ENCODE results near the gene SND1.

Gene SND1

GRCh38 chr7:128032605-128033235 lies 380.7 kb downstream of the SND1 start:
- DNase-seq = no peak

GRCh38 chr7:128033246-128033645 lies 381.3 kb downstream of the SND1 start:
- DNase-seq = peak; percentile 37

- peak; percentile 30 for DNase-seq
These were observed 382.8 kb downstream of the SND1 start for GRCh38 chr7:128034825-128035224.

GRCh38 chr7:128035712-128036111 lies 383.7 kb downstream of the SND1 start:
- DNase-seq = peak; percentile 56

GRCh38 chr7:128036226-128036940 lies 384.4 kb downstream of the SND1 start:
- DNase-seq = peak; percentile 43

- no peak for DNase-seq
These were observed 385.1 kb downstream of the SND1 start for GRCh38 chr7:128037081-128037480.

- DNase-seq = no peak
These were observed 386.1 kb downstream of the SND1 start for GRCh38 chr7:128037880-128038619.

- DNase-seq = no peak
These were observed 387.6 kb downstream of the SND1 start for GRCh38 chr7:128039544-128039953.

GRCh38 chr7:128040205-128040604 lies 388.2 kb downstream of the SND1 start:
- DNase-seq = no peak

GRCh38 chr7:128041203-128041602 lies 389.2 kb downstream of the SND1 start:
- DNase-seq = peak; percentile 83

- DNase-seq = no peak
These were observed 390.0 kb downstream of the SND1 start for GRCh38 chr7:128042012-128042411.

- peak; percentile 64 for DNase-seq
These were observed 392.1 kb downstream of the SND1 start for GRCh38 chr7:128044064-128044463.

GRCh38 chr7:128045158-128045557 lies 393.2 kb downstream of the SND1 start:
- DNase-seq = no peak

GRCh38 chr7:128045766-128046165 lies 393.8 kb downstream of the SND1 start:
- DNase-seq = no peak

GRCh38 chr7:128052404-128052803 lies 400.4 kb downstream of the SND1 start:
- no peak for DNase-seq

GRCh38 chr7:128053023-128053422 lies 401.0 kb downstream of the SND1 start:
- peak; percentile 95 for DNase-seq

GRCh38 chr7:128053991-128054390 lies 402.0 kb downstream of the SND1 start:
- no peak for DNase-seq

- no peak for DNase-seq
These were observed 402.5 kb downstream of the SND1 start for GRCh38 chr7:128054511-128054910.

- no peak for DNase-seq
These were observed 403.6 kb downstream of the SND1 start for GRCh38 chr7:128055637-128056036.

- no peak for DNase-seq
These were observed 404.9 kb downstream of the SND1 start for GRCh38 chr7:128056901-128057300.

- DNase-seq = no peak
These were observed 405.9 kb downstream of the SND1 start for GRCh38 chr7:128057909-128058308.

- no peak for DNase-seq
These were observed 407.4 kb downstream of the SND1 start for GRCh38 chr7:128059143-128059988.

GRCh38 chr7:128060018-128060417 lies 408.0 kb downstream of the SND1 start:
- no peak for DNase-seq
